Naive B cell (primary cell): ENCODE results near the gene PIAS3. TPM values are rescaled to one million over a fixed set of nuclear protein-coding genes. Genes with fewer than 3 reads are reported as not detected.

Source experiments
- ATAC-seq, 2 donors: fragments of 150-1000 bp; cut with Tn5 transposase; 2 replicates each; pipeline ENCODE4 v1.10.0; 2021; ENCODE audit warnings: low read depth in 2 of 2, mild to moderate bottlenecking in 2 of 2, moderate library complexity in 2 of 2
- DNase-seq: peaks from one replicate; pipeline ENCODE4 v3.0.0; 2022
- H3K27ac Mint-ChIP-seq, 6 donors: one replicate each; pipeline ENCODE4 v1.8.0; 2020 to 2022; ENCODE audit warnings: mild to moderate bottlenecking in 6 of 6, mixed read lengths in 6 of 6, moderate library complexity in 5 of 6, inconsistent platforms in 2 of 6
- H3K27me3 Mint-ChIP-seq, 3 donors: one replicate each; pipeline ENCODE4 v1.8.0; 2021 to 2022; ENCODE audit warnings: mixed read lengths in 3 of 3, mild to moderate bottlenecking in 1 of 3
- H3K36me3 Mint-ChIP-seq, 2 donors: one replicate each; pipeline ENCODE4 v1.8.0; 2020 to 2022; ENCODE audit warnings: mixed read lengths in 2 of 2, inconsistent platforms in 1 of 2, mild to moderate bottlenecking in 1 of 2
- H3K4me1 Mint-ChIP-seq, 3 donors: one replicate each; pipeline ENCODE4 v1.8.0; 2020 to 2022; ENCODE audit warnings: mixed read lengths in 3 of 3, inconsistent platforms in 1 of 3, mild to moderate bottlenecking in 1 of 3, moderate library complexity in 1 of 3
- H3K4me3 Mint-ChIP-seq, 8 donors: one replicate each; pipeline ENCODE4 v1.8.0; 2020 to 2022; ENCODE audit warnings: mild to moderate bottlenecking in 8 of 8, mixed read lengths in 8 of 8, moderate library complexity in 8 of 8, inconsistent platforms in 2 of 8
- H3K9me3 Mint-ChIP-seq, 7 donors: one replicate each; pipeline ENCODE4 v1.8.0; 2020 to 2022; ENCODE audit warnings: mixed read lengths in 7 of 7, mild to moderate bottlenecking in 5 of 7, inconsistent platforms in 2 of 7, moderate library complexity in 1 of 7
- polyA plus RNA-seq, 6 donors: library from polyadenylated mRNA; unstranded; fragments of 300-500 nt; fragmentation: Illumina TruSeq; gene quantifications; one replicate each; pipeline ENCODE4 v1.2.3, GENCODE V29; 2021; ENCODE audit warnings: low read depth in 6 of 6

The PIAS3 gene
- polyA plus RNA-seq, result 10 to 100 TPM in 3 of 6 donors, 1 to 10 TPM in 3; 9.2 to 17.0 (median 10.9) TPM

- Mint-ChIP-seq H3K9me3 (no peaks in the 10 kb centered on the region), H3K27me3 (peaks cover 4 to 6% (median 5%) of the 10 kb centered on the region in 3 donors), H3K4me1 (peaks cover 18 to 36% (median 24%) of the 10 kb centered on the region in 3 donors), H3K36me3 (peaks cover 0 to 12% of the 10 kb centered on the region in 2 donors), H3K27ac (peak within 1 kb of the TSS; percentile 49 to 97 (median 83)), H3K4me3 (peak within 1 kb of the TSS; percentile 93 to 99 (median 96))
- ATAC-seq (peak; percentile 87 to 88), DNase-seq (peak; percentile 84)
Observed at GRCh38 chr1:145858901-145859490, at the start of gene PIAS3. TSS of gene PIAS3 (minus strand) at chr1:145859081. CDS start at chr1:145858990, 91 bp downstream.

- H3K4me3 Mint-ChIP-seq, result no peak overlapping the region
Observed at GRCh38 chr1:145908653-145909052, 49.8 kb upstream of the PIAS3 start.

GRCh38 chr1:145906954-145907753, 48.3 kb upstream of the PIAS3 start:
- Mint-ChIP-seq H3K4me3 (no peak overlapping the region), H3K9me3 (no peaks in the 10 kb centered on the region), H3K36me3 (peaks cover 6 to 14% of the 10 kb centered on the region in 2 donors), H3K27me3 (no peaks in the 10 kb centered on the region), H3K27ac (no peak overlapping the region), H3K4me1 (peaks cover 4 to 9% (median 7%) of the 10 kb centered on the region in 3 donors)
- no peak for DNase-seq
- ATAC-seq, result no peak

More at GRCh38 chr1:145908653-145909052, 49.8 kb upstream of the PIAS3 start:
- peak overlapping the region in 2 of 6 donors; percentile 8 to 51 for H3K27ac Mint-ChIP-seq
- H3K4me1 Mint-ChIP-seq, result peaks cover 4 to 13% (median 11%) of the 10 kb centered on the region in 3 donors
- H3K27me3 Mint-ChIP-seq, result no peaks in the 10 kb centered on the region
- no peak for ATAC-seq
- H3K9me3 Mint-ChIP-seq, result no peaks in the 10 kb centered on the region
- no peak for DNase-seq
- peaks cover 5 to 15% of the 10 kb centered on the region in 2 donors for H3K36me3 Mint-ChIP-seq

DNA sequence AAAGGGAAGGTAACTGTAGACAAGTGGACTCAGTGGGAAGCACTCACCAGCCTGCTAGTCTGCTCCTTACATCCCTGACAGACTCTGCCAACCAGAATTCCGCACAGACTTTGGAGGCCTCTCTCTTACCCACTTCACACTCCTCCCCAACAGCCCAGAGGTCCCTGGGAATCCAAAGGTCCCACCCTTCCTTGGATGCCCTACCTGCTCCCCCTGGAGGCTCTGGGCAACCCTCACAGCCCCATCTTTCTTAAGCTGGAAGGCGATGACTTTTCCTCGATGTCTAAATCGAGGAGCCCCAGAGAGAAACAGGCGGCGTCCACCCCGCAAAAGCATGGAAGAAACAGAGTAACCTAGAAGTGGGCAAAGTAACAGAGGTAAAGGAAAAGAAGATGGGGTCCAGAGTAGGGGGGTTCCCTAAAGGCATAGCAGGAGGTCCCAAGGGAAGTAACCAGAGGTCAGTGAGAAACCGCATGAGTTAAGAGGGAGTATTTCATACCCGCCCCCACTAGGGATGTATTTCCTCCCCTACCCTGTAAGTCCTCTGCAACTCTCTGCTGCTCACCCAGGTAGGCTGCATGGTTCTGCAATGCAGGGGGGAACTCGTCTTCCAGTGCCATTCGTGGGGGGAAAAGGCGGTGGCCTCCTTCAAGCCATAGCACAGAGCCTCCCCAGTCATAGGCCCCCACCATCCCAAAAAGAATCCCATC, 42.6 kb upstream of the PIAS3 start:
- H3K4me1 Mint-ChIP-seq, result peaks cover 0 to 5% (median 0%) of the 10 kb centered on the region in 3 donors
- peak overlapping the region in 1 of 8 donors; percentile 6 for H3K4me3 Mint-ChIP-seq
- ATAC-seq (no peak), DNase-seq (no peak)
- no peak overlapping the region for H3K27ac Mint-ChIP-seq
- H3K27me3 Mint-ChIP-seq, result no peaks in the 10 kb centered on the region
- H3K36me3 Mint-ChIP-seq, result peaks cover 7 to 8% of the 10 kb centered on the region in 2 donors
- H3K9me3 Mint-ChIP-seq, result no peaks in the 10 kb centered on the region

DNA sequence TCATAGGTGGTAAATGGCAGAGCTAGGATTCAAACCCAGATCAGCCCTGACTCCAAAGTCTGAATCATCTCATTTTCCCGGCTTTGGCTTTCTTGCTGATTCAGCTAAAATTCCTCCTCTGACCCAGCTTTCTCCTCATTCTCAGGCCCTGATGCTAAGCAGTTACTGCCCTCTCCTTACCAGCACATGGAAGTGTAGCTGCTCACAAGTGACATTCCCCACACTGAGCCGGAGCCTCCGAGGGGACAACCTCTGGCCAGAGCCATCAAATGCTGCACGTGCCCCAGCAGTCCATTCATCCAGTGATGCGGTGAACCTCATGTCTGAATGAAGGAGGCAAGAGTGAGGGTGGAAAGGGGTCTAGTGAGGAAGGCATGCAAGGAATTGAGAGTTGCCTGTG, 39.9 kb upstream of the PIAS3 start:
- peaks cover 7 to 8% of the 10 kb centered on the region in 2 donors for H3K36me3 Mint-ChIP-seq
- no peak overlapping the region for H3K4me3 Mint-ChIP-seq
- peaks cover 0 to 5% (median 0%) of the 10 kb centered on the region in 3 donors for H3K4me1 Mint-ChIP-seq
- no peaks in the 10 kb centered on the region for H3K9me3 Mint-ChIP-seq
- ATAC-seq (no peak), DNase-seq (no peak)
- H3K27ac Mint-ChIP-seq, result no peak overlapping the region
- H3K27me3 Mint-ChIP-seq, result no peaks in the 10 kb centered on the region

DNA sequence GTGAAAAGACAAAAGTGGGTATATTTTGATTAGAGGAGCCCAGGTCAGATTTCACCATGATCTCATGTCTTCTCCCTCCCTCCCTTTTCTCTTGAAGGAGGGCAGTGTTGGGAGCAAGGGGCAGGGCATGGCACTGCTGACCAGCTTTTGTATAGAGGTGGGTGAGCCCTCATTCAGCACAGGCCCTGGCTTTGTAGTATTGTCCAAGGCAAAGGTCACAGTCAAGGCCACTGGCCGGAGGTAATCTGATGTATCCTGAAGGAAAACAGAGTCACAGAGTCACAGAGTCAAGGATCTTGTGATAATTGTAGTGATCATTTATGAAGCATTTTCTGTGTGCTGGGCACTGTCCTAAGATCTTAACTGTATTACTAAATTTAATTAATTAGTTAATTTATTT, 39.1 kb upstream of the PIAS3 start:
- DNase-seq, result no peak
- H3K9me3 Mint-ChIP-seq, result no peaks in the 10 kb centered on the region
- no peaks in the 10 kb centered on the region for H3K27me3 Mint-ChIP-seq
- no peak for ATAC-seq
- no peak overlapping the region for H3K27ac Mint-ChIP-seq
- peaks cover 0 to 5% (median 0%) of the 10 kb centered on the region in 3 donors for H3K4me1 Mint-ChIP-seq
- no peak overlapping the region for H3K4me3 Mint-ChIP-seq
- peaks cover 7 to 8% of the 10 kb centered on the region in 2 donors for H3K36me3 Mint-ChIP-seq

DNA sequence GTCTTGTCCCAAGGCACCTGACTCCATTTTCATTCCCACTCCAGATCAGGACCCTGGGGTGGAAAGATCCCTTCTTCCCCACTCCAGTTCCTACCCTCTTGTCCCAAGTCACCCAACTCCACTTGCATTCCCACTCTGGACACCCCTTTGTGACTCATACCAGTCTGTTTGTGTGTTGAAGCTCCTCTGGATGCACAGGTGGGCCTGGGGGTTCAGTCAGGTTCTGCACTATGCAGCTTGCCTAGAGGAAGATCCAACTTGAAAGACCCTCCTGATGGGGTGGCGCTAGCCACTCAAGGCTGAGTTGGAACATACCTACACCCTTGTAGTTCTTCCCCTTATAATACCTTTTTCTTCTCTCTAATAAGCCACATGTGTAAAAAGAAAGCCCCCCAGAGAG, 36.6 kb upstream of the PIAS3 start:
- no peaks in the 10 kb centered on the region for H3K27me3 Mint-ChIP-seq
- H3K4me1 Mint-ChIP-seq, result peaks cover 0 to 5% (median 0%) of the 10 kb centered on the region in 3 donors
- no peaks in the 10 kb centered on the region for H3K9me3 Mint-ChIP-seq
- peaks cover 0 to 8% of the 10 kb centered on the region in 2 donors for H3K36me3 Mint-ChIP-seq
- H3K4me3 Mint-ChIP-seq, result peak overlapping the region in 1 of 8 donors; percentile 23
- ATAC-seq (no peak), DNase-seq (no peak)
- H3K27ac Mint-ChIP-seq, result no peak overlapping the region

GRCh38 chr1:145893306-145894055, 34.6 kb upstream of the PIAS3 start:
- no peak for ATAC-seq
- Mint-ChIP-seq H3K4me1 (peaks cover 0 to 5% (median 0%) of the 10 kb centered on the region in 3 donors), H3K36me3 (peaks cover 0 to 8% of the 10 kb centered on the region in 2 donors), H3K9me3 (no peaks in the 10 kb centered on the region), H3K27ac (peak overlapping the region in 2 of 6 donors; percentile 40 to 49), H3K27me3 (no peaks in the 10 kb centered on the region), H3K4me3 (no peak overlapping the region)
- DNase-seq, result no peak

- peaks cover 0 to 2% (median 0%) of the 10 kb centered on the region in 3 donors for H3K4me1 Mint-ChIP-seq
- DNase-seq, result no peak
- peaks cover 0 to 3% of the 10 kb centered on the region in 2 donors for H3K36me3 Mint-ChIP-seq
- H3K27me3 Mint-ChIP-seq, result no peaks in the 10 kb centered on the region
- ATAC-seq, result no peak
- H3K9me3 Mint-ChIP-seq, result no peaks in the 10 kb centered on the region
- no peak overlapping the region for H3K4me3 Mint-ChIP-seq
- H3K27ac Mint-ChIP-seq, result peak overlapping the region in 2 of 6 donors; percentile 42 to 72
Observed at GRCh38 chr1:145892486-145893087, 33.7 kb upstream of the PIAS3 start.

DNA sequence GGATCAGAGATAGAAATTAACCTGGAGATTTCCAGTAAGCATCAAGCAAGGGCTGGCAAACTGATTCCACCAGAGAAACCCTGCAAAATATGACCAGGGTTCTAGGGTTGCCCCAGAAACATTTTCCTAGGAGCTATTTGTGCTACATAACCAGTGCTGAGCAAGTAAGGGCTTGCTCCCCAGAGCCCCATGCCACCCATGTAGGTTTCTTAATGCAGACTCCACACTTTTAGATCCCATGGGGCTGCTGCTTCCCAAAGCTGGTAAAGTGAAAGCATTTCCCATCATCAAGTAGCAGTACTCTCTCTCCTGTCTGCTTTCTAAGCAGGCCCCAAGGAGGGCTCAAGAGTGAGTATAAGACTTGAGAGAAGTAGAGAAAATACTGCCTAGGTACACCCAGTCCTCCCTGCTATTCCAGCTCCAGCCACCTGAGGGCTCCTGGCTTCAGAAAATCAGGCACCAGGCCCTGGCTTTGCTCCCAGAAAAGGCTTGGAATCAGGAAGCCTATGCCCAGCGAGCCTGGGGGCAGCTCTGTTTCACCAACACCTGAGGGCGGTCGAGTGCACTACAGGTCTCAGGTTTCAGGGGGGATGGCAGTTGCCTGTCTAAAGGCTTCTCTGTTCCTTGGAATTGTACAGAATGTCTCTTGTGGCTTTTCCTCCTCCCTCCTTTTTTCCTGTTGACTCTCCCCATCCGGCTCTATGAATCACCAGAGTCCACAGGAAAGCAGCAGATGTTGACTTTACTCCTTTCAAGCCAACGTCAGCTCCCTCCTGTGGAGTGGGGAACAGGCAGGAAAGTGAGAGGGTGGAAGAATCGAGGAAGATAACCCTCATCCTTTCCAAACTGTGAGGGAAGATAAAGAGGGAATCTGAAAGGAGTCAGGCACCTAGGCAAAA, 33.0 kb upstream of the PIAS3 start:
- Mint-ChIP-seq H3K9me3 (no peaks in the 10 kb centered on the region), H3K4me3 (no peak overlapping the region), H3K27ac (peak overlapping the region in 1 of 6 donors; percentile 72), H3K36me3 (no peaks in the 10 kb centered on the region), H3K4me1 (peaks cover 0 to 1% (median 0%) of the 10 kb centered on the region in 3 donors), H3K27me3 (no peaks in the 10 kb centered on the region)
- ATAC-seq, result peak; percentile 34 to 72
- DNase-seq, result peak; percentile 30

DNA sequence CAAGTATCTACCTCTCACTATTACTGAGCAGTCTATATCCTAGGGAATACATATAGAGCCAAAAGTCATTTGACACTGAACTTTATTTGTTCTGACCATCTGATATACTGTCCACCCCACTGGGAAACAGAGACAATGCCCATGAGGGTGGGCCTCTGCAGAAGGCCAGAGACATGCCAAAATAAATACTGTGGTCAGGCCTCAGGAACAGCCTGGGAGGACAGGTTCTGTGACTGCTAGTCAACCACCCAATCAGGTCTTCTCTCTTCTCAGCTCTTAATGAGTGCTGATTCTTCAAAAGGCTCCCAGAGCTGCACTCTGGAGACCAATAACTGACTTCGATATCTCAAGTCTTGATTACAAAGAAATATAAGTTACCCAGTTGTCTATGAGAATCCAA, 32.3 kb upstream of the PIAS3 start:
- no peaks in the 10 kb centered on the region for H3K27me3 Mint-ChIP-seq
- no peaks in the 10 kb centered on the region for H3K9me3 Mint-ChIP-seq
- ATAC-seq, result no peak
- H3K4me1 Mint-ChIP-seq, result peaks cover 0 to 7% (median 1%) of the 10 kb centered on the region in 3 donors
- H3K4me3 Mint-ChIP-seq, result no peak overlapping the region
- DNase-seq, result no peak
- H3K36me3 Mint-ChIP-seq, result no peaks in the 10 kb centered on the region
- H3K27ac Mint-ChIP-seq, result no peak overlapping the region

- Mint-ChIP-seq H3K27me3 (peaks cover 6 to 8% (median 7%) of the 10 kb centered on the region in 3 donors), H3K36me3 (no peaks in the 10 kb centered on the region), H3K9me3 (no peaks in the 10 kb centered on the region), H3K27ac (no peak overlapping the region), H3K4me3 (peak overlapping the region in 1 of 8 donors; percentile 11), H3K4me1 (peaks cover 10 to 20% (median 16%) of the 10 kb centered on the region in 3 donors)
- no peak for DNase-seq
- ATAC-seq, result no peak
Observed at GRCh38 chr1:145889722-145890121, 30.8 kb upstream of the PIAS3 start.
